HuH-7 (cell line): ENCODE measurements around the gene HELQ.
A peak's percentile ranks its signal among the peaks of the same experiment; 100 is the strongest.

Source experiments
- DNase-seq: peaks from one replicate; pipeline ENCODE4 v3.0.0; 2011; ENCODE audit warnings: low spot score

The HELQ gene

DNA sequence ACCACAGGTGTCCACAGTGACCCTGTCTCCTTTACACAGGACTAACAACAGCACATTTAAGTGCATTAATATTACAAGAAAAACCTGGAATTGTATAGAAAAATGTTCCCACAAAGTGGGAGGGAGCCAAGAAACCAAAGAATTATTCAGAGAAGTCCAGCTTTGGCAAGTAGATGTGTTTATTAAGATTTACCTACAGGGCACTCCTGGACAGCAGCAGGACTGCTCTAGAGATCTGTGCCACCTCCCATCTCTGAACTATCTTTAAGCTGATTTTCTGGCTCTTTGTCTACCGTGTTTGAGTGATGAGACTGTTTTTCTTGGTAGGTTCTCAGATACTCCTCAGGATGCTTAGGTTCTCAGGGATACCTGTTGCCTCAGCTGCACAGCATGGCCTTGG lies 82.7 kb downstream of the HELQ start:
- no peak for DNase-seq

GRCh38 chr4:83371936-83372335 lies 83.7 kb downstream of the HELQ start:
- no peak for DNase-seq

- DNase-seq = no peak
These were observed 84.4 kb downstream of the HELQ start for GRCh38 chr4:83371235-83371634.

DNA sequence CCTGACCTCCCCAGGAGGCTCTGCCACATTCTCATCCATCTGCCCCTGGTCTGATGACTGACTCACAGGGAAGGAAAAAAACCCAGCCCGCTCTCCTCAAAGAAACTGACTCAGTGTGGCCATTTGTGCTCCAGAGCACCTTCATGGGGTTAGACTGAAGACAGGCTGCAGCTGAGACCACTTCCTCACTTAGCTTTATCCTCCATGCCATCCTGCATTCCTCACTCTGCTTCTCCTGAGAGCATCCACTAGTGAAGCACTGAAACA lies 85.0 kb downstream of the HELQ start:
- no peak for DNase-seq

GRCh38 chr4:83369831-83370639 lies 85.6 kb downstream of the HELQ start:
- no peak for DNase-seq

GRCh38 chr4:83364312-83364711 lies 91.3 kb downstream of the HELQ start:
- DNase-seq = no peak

GRCh38 chr4:83362492-83363329 lies 92.9 kb downstream of the HELQ start:
- peak; percentile 6 for DNase-seq

GRCh38 chr4:83361416-83362103 lies 94.1 kb downstream of the HELQ start:
- DNase-seq = no peak

- DNase-seq = no peak
These were observed 95.6 kb downstream of the HELQ start for GRCh38 chr4:83360018-83360417.

DNA sequence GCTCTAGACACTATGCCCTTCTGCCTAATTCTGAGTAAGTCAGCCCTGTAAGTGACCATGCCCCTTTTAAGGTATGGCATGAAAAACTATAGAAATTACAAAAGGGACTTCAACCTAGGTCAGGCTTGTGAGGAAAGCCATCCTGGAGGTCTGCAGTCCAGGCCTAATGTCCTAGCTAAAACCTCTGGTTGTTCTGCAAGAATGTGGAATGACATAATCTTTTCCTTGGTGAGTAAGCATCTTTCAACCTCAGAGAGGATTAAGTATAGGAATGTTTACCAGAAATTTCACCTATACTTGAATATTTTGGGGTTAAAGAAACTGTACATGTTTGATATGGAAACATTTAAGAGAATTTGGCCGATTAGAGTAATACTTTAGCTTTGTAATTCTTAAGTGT lies 97.2 kb downstream of the HELQ start:
- DNase-seq = no peak
